ENCODE results near the gene STAG1. TPM values are rescaled to one million over a fixed set of nuclear protein-coding genes. Genes with fewer than 3 reads are reported as not detected.

The STAG1 gene
- total and polyA plus RNA-seq, 9 of the 15 experiments (the other 6 are each of a cell fraction or from before 2014, with no cell fraction given), result 2.7 to 17.7 (median 8.8) TPM

DNA sequence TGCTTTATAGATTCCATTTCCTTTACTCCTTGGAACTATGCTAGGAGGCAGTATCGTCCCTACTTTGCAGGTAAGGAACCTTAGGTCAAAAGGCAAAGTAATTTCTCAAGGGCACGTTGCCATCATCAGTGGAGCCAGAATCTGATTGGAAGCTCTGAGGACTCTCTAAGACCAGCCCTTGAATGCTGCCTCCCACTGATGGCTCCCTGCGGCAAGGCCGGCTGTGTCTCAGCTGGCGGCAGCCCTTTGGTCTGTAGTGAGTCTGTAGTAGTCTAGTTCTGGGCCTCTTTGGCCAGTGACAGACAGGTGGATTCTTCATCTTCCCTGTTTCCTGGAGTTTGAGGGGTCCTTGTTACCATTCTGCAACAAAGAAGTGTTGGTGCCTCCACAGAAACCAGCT lies 425.9 kb downstream of the STAG1 start:
- Histone ChIP-seq H3K79me2 (ENCODE audit: control insufficient read depth, insufficient read depth, low read length) (peaks cover 10% of the 10 kb centered on the region; the same call in 2 of the 3 replicates), H3K9me1 (ENCODE audit: control insufficient read depth, insufficient read depth, low read length) (no peaks in the 10 kb centered on the region), H4K20me1 (replicated peaks; ENCODE audit: control insufficient read depth, insufficient read depth, low read length) (no peaks in the 10 kb centered on the region), H3K4me1 (replicated peaks in 1 of 2; ENCODE audit: control insufficient read depth in 2 of 2, insufficient read depth in 2 of 2, low read length in 2 of 2) (no peaks in the 10 kb centered on the region; a peak in 2 of 5 replicates), H3K4me3 (no peak overlapping the region), H3K4me2 (ENCODE audit: insufficient read depth, low read length) (no peak overlapping the region), H3K9ac (ENCODE audit: insufficient read depth in 1 of 2, low read depth in 2 of 2, low read length in 2 of 2) (no peak overlapping the region), H2AFZ (ENCODE audit: low read depth, low read length) (no peak overlapping the region), H3K27ac (ENCODE audit: extremely low read depth, low read depth, low read length) (no peak overlapping the region), H3K27me3 (ENCODE audit: control insufficient read depth in 2 of 2, insufficient read depth in 2 of 2, low read length in 2 of 2) (no peaks in the 10 kb centered on the region), H3K36me3 (ENCODE audit: control insufficient read depth, insufficient read depth, low read length) (peaks cover 49% of the 10 kb centered on the region), H3K9me3 (replicated peaks; ENCODE audit: control insufficient read depth, insufficient read depth, low read depth, low read length) (peaks cover 2% of the 10 kb centered on the region; the same call in 1 of the 2 replicates)
- ChIA-PET POLR2A (no interaction called here), CTCF (ENCODE audit: low intra/inter-chr PET ratio) (no interaction called here)
- ATAC-seq (no peak), FAIRE-seq (no peak), DNase-seq (ENCODE audit: extremely low read depth in 1 of 4, low spot score in 3 of 4) (no peak)
- BruUV-seq (replicated peaks), result no TSS peak
- intact Hi-C loops (cut with micrococcal nuclease) (no loop called here), in situ Hi-C loops (cut with MboI) (no loop called here)
- TF ChIP-seq, protein P1, sequence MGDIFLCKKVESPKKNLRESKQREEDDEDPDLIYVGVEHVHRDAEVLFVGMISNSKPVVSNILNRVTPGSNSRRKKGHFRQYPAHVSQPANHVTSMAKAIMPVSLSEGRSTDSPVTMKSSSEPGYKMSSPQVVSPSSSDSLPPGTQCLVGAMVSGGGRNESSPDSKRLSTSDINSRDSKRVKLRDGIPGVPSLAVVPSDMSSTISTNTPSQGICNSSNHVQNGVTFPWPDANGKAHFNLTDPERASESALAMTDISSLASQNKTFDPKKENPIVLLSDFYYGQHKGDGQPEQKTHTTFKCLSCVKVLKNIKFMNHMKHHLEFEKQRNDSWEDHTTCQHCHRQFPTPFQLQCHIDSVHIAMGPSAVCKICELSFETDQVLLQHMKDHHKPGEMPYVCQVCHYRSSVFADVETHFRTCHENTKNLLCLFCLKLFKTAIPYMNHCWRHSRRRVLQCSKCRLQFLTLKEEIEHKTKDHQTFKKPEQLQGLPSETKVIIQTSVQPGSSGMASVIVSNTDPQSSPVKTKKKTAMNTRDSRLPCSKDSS (IDR thresholded peaks at IDR 0.05; ENCODE audit: low read depth, partially characterized antibody), result no peak
- TF ChIP-seq, protein P2, sequence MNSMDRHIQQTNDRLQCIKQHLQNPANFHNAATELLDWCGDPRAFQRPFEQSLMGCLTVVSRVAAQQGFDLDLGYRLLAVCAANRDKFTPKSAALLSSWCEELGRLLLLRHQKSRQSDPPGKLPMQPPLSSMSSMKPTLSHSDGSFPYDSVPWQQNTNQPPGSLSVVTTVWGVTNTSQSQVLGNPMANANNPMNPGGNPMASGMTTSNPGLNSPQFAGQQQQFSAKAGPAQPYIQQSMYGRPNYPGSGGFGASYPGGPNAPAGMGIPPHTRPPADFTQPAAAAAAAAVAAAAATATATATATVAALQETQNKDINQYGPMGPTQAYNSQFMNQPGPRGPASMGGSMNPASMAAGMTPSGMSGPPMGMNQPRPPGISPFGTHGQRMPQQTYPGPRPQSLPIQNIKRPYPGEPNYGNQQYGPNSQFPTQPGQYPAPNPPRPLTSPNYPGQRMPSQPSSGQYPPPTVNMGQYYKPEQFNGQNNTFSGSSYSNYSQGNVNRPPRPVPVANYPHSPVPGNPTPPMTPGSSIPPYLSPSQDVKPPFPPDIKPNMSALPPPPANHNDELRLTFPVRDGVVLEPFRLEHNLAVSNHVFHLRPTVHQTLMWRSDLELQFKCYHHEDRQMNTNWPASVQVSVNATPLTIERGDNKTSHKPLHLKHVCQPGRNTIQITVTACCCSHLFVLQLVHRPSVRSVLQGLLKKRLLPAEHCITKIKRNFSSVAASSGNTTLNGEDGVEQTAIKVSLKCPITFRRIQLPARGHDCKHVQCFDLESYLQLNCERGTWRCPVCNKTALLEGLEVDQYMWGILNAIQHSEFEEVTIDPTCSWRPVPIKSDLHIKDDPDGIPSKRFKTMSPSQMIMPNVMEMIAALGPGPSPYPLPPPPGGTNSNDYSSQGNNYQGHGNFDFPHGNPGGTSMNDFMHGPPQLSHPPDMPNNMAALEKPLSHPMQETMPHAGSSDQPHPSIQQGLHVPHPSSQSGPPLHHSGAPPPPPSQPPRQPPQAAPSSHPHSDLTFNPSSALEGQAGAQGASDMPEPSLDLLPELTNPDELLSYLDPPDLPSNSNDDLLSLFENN (IDR thresholded peaks at IDR 0.05; ENCODE audit: low read depth in 2 of 2, low read length in 2 of 2), result no peak
- no peak for TF ChIP-seq ZNF263 (CRISPR knock-in tag; IDR thresholded peaks at IDR 0.05; ENCODE audit: borderline replicate concordance)
- no peak for TF ChIP-seq POLR2AphosphoS2 (IDR thresholded peaks at IDR 0.05; ENCODE audit: low read length)
- TF ChIP-seq HDAC1 (IDR thresholded peaks at IDR 0.05), result no peak
- WGBS (ENCODE audit: insufficient coverage, low coverage, missing lambda C conversion rate), result 78% methylated on average over 4 of the region's 5 CpGs

Measured in K562 (cell line).